Measurements from ENCODE around the gene GZF1. TPM values are rescaled to one million over a fixed set of nuclear protein-coding genes. Genes with fewer than 3 reads are reported as not detected.

GZF1 gene
- total and polyA plus RNA-seq, 12 donors = 8.0 to 31.7 (median 18.7) TPM

DNA sequence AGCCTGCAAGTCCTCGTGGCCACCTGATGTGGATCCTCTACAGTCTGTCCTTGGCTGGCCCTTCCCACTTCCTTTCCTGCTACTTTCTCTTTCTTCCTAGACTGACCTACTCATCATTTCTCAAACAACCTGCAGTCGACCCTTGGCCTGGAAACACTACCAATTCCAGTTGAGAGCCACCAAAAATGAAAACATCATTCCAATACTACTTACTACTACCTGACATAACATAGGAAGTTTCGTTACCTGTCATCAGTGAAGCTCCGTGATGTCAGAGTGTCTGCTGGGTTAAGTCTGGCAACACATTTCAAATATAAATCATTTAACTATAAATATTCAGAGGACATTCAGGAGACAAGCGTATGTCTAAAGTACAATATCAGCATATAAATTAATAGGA, 13.8 kb downstream of the GZF1 start:
- H3K36me3 ChIP-seq (replicated peaks in 1 of 2) = peaks cover 0 to 69% of the 10 kb centered on the region in 2 donors

DNA sequence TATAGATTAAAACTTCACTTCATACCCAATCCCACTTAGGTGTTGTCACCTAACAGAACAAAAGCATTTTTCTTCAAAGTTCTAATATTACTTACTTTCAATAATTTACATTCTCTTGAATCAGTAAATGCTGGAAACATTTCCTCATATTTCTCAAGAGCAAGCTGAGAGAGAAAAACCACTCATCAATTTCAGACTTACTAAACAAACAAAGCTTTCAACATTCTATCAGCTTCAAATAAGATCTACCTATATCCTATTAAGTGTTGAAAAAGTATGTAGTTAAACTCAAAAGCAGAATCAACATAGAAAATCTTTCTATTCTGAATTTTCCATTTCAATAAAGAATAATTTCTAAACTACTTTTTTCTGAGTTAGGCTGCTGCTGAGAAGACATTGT, 17.8 kb downstream of the GZF1 start:
- H3K27me3 ChIP-seq = no peaks in the 10 kb centered on the region
- no peaks in the 10 kb centered on the region for H3K9me3 ChIP-seq (replicated peaks in 1 of 3)
- TF ChIP-seq CTCF (IDR thresholded peaks at IDR 0.05) = no peak
- TF ChIP-seq POLR2A (IDR thresholded peaks at IDR 0.05) = no peak
- DNase-seq = no peak
- peaks cover 0 to under 1% of the 10 kb centered on the region in 2 donors for H3K4me1 ChIP-seq (replicated peaks in 1 of 2)
- H3K27ac ChIP-seq = no peak overlapping the region
- intact Hi-C loops (cut with DNase I) = no loop called here
- H3K4me3 ChIP-seq = no peak overlapping the region
- peaks cover 0 to 46% of the 10 kb centered on the region in 2 donors for H3K36me3 ChIP-seq (replicated peaks in 1 of 2)

More for the DNA sequence above, 13.8 kb downstream of the GZF1 start:
- Histone ChIP-seq H3K27me3 (no peaks in the 10 kb centered on the region), H3K4me3 (no peak overlapping the region), H3K4me1 (replicated peaks in 1 of 2) (peaks cover 18 to 20% of the 10 kb centered on the region in 2 donors), H3K9me3 (replicated peaks in 1 of 3) (no peaks in the 10 kb centered on the region), H3K27ac (no peak overlapping the region)
- no peak for DNase-seq
- WGBS, 4 donors = 86 to 92% (median 89%) methylated on average over 5 of the region's 5 CpGs
- intact Hi-C loops (cut with DNase I) = no loop called here
- no peak for TF ChIP-seq POLR2A (IDR thresholded peaks at IDR 0.05)

DNA sequence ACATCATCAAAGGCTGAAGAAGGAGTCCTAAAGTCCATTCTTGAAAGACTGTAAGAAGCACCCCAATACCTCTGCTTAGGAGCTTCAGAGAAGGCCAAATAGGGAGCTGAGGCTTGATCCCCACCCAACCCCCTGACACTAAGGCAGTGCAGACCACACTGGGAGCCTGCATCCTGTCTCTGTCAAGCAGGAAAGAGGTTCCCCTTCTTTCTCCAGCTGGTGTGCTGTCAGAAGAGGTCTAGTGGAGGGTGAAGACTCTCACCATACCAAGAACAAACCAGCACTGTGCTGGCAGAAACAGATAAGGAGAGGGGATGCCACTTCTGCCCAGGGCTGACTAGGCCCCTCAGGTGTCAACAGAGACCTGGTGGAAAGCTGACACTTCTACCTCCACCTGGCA, 19.9 kb downstream of the GZF1 start:
- no peak for DNase-seq
- no peak overlapping the region for H3K27ac ChIP-seq
- peaks cover 0 to 29% of the 10 kb centered on the region in 2 donors for H3K36me3 ChIP-seq (replicated peaks in 1 of 2)
- no peaks in the 10 kb centered on the region for H3K27me3 ChIP-seq
- intact Hi-C loops (cut with DNase I) = no loop called here
- H3K9me3 ChIP-seq (replicated peaks in 1 of 3) = no peaks in the 10 kb centered on the region
- TF ChIP-seq POLR2A (IDR thresholded peaks at IDR 0.05) (no peak), CTCF (IDR thresholded peaks at IDR 0.05) (no peak)
- H3K4me1 ChIP-seq (replicated peaks in 1 of 2) = peaks cover 20 to 21% of the 10 kb centered on the region in 2 donors
- no peak overlapping the region for H3K4me3 ChIP-seq

DNA sequence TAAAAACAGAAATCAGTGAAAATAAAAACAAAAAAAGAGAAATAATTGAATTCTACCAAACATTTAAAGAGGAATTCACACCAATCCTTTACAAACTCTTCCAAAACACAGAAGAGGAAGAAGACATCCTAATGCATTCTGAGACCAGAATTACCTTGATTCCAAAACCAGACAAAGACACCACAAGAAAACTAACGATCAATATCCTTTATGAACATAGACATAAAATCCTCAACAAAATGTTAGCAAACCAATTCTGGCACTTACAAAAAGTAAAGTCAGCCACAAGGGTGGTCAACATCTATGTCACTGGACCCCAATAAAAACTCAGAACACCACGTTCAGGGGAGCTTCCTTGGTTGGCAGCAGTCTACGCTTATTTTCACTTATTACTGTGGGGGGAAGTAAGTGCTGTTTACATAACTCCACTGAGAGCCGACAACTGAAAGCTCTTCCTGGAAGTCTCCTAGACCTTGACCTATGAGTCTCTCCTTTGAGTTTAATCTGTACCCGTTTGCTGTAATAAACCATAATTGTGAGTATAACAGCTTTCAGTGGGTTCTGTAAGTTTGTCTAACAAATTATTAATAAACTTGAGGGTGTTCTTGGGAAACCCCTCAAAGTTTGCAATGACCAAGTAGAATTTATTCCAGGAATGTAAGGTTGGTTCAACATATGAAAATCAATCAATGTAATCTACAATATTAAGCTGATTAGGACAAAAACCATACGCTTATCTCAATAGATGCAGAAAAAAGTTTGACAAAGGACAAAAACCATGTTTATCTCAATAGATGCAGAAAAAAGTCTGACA, 24.5 kb downstream of the GZF1 start:
- intact Hi-C loops (cut with DNase I) = no loop called here
- peak in 1 of 7 donors; percentile 16 for DNase-seq
- Histone ChIP-seq H3K9me3 (replicated peaks in 1 of 3) (no peaks in the 10 kb centered on the region), H3K27ac (peak overlapping the region in 3 of 5 donors; percentile 15 to 62 (median 43)), H3K4me3 (no peak overlapping the region), H3K36me3 (replicated peaks in 1 of 2) (peaks cover 0 to 7% of the 10 kb centered on the region in 2 donors), H3K4me1 (replicated peaks in 1 of 2) (peaks cover 21 to 26% of the 10 kb centered on the region in 2 donors), H3K27me3 (no peaks in the 10 kb centered on the region)
- TF ChIP-seq CTCF (IDR thresholded peaks at IDR 0.05) (no peak), POLR2A (IDR thresholded peaks at IDR 0.05) (no peak)
- 34 to 54% (median 50%) methylated on average over 6 of the region's 6 CpGs for WGBS, 4 donors

DNA sequence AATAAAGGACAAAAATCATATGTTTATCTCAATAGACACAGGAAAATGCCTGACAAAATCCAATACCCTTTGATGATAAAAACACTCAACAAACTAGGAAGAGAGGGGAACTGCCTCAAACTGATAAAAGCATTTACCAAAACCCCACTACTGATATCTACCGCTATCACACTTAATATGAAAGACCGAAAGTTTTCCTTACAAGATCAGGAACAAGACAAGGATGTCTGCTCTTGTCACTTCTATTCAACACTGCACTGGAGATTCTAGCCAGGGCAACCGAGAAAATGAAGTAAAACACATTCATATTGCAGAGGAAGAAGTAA, 25.1 kb downstream of the GZF1 start:
- no peaks in the 10 kb centered on the region for H3K27me3 ChIP-seq
- no peak for TF ChIP-seq POLR2A (IDR thresholded peaks at IDR 0.05)
- H3K27ac ChIP-seq = peak overlapping the region in 2 of 5 donors; percentile 43 to 62
- H3K9me3 ChIP-seq (replicated peaks in 1 of 3) = no peaks in the 10 kb centered on the region
- peaks cover 21 to 26% of the 10 kb centered on the region in 2 donors for H3K4me1 ChIP-seq (replicated peaks in 1 of 2)
- 97 to 98% (median 97%) methylated on average over 3 of the region's 3 CpGs for WGBS, 4 donors
- H3K4me3 ChIP-seq = no peak overlapping the region
- intact Hi-C loops (cut with DNase I) = no loop called here
- DNase-seq = no peak
- peaks cover 0 to 9% of the 10 kb centered on the region in 2 donors for H3K36me3 ChIP-seq (replicated peaks in 1 of 2)

Data from adrenal gland (tissue), 12 donors.